ENCODE data around the gene KLK12. TPM values are rescaled to one million over a fixed set of nuclear protein-coding genes. Genes with fewer than 3 reads are reported as not detected.
A peak's percentile ranks its signal among the peaks of the same experiment; 100 is the strongest.

KLK12 gene
- total and polyA plus RNA-seq, 8 donors: not detected

- Histone ChIP-seq H3K27me3 (peaks cover 0 to 15% (median 0%) of the 10 kb centered on the region in 4 donors), H3K9me3 (no peaks in the 10 kb centered on the region), H3K4me3 (no peak overlapping the region), H3K4me1 (no peaks in the 10 kb centered on the region), H3K36me3 (no peaks in the 10 kb centered on the region), H3K27ac (no peak overlapping the region)
- FAIRE-seq (no peak), DNase-seq (no peak), ATAC-seq (no peak)
- no peak for TF ChIP-seq CTCF (IDR thresholded peaks at IDR 0.05)
- 36 to 38% methylated on average over 8 of the region's 8 CpGs for WGBS, 2 donors
- intact Hi-C loops (cut with DNase I): no loop called here
These were observed 28.4 kb downstream of the KLK12 start for GRCh38 chr19:51006406-51006805.

GRCh38 chr19:51005248-51005647 is 29.6 kb downstream of the KLK12 start:
- ATAC-seq (no peak), FAIRE-seq (no peak), DNase-seq (no peak)
- intact Hi-C loops (cut with DNase I): no loop called here
- Histone ChIP-seq H3K4me1 (no peaks in the 10 kb centered on the region), H3K4me3 (no peak overlapping the region), H3K9me3 (no peaks in the 10 kb centered on the region), H3K27me3 (peaks cover 0 to 15% (median 0%) of the 10 kb centered on the region in 4 donors), H3K36me3 (no peaks in the 10 kb centered on the region), H3K27ac (no peak overlapping the region)
- 68 to 71% methylated on average over 1 of the region's 1 CpG for WGBS, 2 donors
- no peak for TF ChIP-seq CTCF (IDR thresholded peaks at IDR 0.05)

DNA sequence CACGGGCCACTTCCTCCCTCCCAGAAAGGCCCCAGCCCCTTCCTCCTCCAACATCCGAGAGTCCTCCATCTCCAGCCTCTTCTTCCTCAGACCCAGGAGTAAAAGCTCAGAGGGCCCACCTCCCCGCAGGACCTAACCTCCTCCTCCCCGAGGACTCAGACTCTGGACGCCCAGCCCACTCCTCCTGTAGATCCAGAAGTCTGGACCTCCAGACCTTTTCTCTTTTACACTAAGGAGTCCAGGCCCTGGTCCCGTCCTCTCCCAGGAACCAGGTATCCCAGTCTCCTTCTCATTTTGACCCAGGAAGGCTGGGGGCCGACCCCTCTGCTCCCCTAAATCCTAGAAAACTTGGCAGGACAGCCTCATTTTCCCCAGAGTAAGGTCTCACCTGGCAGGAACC is 31.5 kb downstream of the KLK12 start:
- Histone ChIP-seq H3K27me3 (peaks cover 0 to 15% (median 0%) of the 10 kb centered on the region in 4 donors), H3K4me3 (no peak overlapping the region), H3K4me1 (no peaks in the 10 kb centered on the region), H3K27ac (no peak overlapping the region), H3K9me3 (no peaks in the 10 kb centered on the region), H3K36me3 (no peaks in the 10 kb centered on the region)
- 56 to 61% methylated on average over 7 of the region's 7 CpGs for WGBS, 2 donors
- no peak for TF ChIP-seq CTCF (IDR thresholded peaks at IDR 0.05)
- FAIRE-seq: no peak
- intact Hi-C loops (cut with DNase I): no loop called here
- DNase-seq: no peak
- ATAC-seq: no peak

DNA sequence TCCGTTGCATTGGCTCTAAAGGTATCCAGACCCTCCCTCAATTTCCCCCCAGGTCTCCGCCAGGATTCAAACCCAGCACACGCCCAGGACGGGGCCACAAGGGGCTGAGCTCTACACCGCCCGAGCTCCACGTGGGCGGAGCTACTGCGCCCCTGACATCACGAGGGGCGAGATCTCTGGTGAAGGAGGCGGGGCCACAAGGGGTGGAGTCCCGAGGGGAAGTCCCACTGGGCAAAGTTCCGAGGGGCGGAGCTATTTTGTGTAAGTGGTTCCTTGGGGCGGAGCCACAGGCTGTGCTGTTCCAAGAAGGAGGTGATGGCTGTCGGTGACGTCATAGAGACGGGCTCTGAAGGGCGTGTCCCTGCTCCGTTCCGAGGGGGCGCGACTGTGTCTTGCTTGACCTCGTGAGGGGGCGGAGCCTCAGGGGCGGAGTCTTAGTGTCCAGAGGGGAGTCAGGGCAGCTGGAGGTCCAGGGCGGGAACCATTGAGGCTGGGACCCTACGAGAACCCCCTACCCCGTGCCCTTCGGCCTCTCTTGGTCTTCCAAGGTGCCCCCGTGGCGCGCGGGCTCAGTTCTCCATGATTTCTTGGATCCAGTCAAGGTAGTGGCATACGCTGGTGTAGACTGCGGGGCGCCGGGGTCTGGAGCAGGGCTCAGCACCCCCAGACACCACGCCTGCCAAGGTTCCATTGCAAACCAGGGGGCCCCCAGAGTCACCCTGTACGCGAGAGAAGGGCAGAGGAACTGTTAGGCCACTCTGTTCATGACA is 32.1 kb downstream of the KLK12 start:
- Histone ChIP-seq H3K27ac (no peak overlapping the region), H3K4me1 (no peaks in the 10 kb centered on the region), H3K9me3 (no peaks in the 10 kb centered on the region), H3K36me3 (no peaks in the 10 kb centered on the region), H3K27me3 (peaks cover 0 to 15% (median 0%) of the 10 kb centered on the region in 4 donors), H3K4me3 (no peak overlapping the region)
- intact Hi-C loops (cut with DNase I): no loop called here
- WGBS, 2 donors: 51 to 60% methylated on average over 42 of the region's 42 CpGs
- FAIRE-seq (no peak), DNase-seq (peak in 1 of 6 donors; percentile 29), ATAC-seq (peak in 1 of 4 donors; percentile 37)
- TF ChIP-seq CTCF (IDR thresholded peaks at IDR 0.05): no peak

DNA sequence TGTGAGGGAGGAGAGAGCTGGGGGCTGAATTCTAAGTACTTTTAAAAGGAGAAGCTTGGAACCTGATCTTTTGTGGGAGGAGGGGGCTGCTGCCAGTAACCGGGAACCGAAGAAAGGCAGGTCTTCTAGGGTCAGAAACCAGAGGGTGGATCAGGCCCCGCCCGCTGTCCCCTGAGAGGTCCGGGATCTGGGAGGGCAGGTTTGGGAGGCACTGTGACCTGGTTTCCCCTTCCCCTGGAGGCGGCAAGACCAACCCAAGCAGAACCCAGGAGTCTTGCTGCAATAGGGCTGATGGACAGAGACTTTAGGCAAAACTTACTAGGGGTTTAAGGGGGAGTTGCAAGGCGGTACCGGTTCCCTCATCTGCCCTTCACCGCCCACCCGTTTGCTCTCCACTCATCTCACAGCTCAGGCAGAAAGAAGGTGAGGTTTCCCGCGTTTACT is 32.7 kb downstream of the KLK12 start:
- DNase-seq (no peak), ATAC-seq (no peak), FAIRE-seq (no peak)
- Histone ChIP-seq H3K9me3 (no peaks in the 10 kb centered on the region), H3K4me3 (no peak overlapping the region), H3K4me1 (no peaks in the 10 kb centered on the region), H3K36me3 (no peaks in the 10 kb centered on the region), H3K27ac (no peak overlapping the region), H3K27me3 (peaks cover 0 to 15% (median 0%) of the 10 kb centered on the region in 4 donors)
- WGBS, 2 donors: 39 to 44% methylated on average over 11 to 12 of the region's 12 CpGs
- TF ChIP-seq CTCF (IDR thresholded peaks at IDR 0.05): no peak
- intact Hi-C loops (cut with DNase I): no loop called here
